SK-N-DZ (cell line): Measurements from ENCODE around the gene WFIKKN2. TPM values are rescaled to one million over a fixed set of nuclear protein-coding genes. Genes with fewer than 3 reads are reported as not detected.
"Not testable (repeated sequence)": the region's sequence is repeated elsewhere in the genome, so short reads cannot be mapped to it uniquely, and the experiment has no call there.

Experiments used
- DNase-seq: peaks from one replicate; pipeline ENCODE4 v3.0.0-alpha.2; 2015; ENCODE audit warnings: low spot score
- polyA plus RNA-seq, 2 experiments: library from polyadenylated mRNA; depleted of rRNA; stranded (reverse); fragments of >200 nt; gene quantifications; 2 replicates each; pipeline ENCODE4 v1.2.3, GENCODE V29; 2014

The WFIKKN2 gene, protein sequence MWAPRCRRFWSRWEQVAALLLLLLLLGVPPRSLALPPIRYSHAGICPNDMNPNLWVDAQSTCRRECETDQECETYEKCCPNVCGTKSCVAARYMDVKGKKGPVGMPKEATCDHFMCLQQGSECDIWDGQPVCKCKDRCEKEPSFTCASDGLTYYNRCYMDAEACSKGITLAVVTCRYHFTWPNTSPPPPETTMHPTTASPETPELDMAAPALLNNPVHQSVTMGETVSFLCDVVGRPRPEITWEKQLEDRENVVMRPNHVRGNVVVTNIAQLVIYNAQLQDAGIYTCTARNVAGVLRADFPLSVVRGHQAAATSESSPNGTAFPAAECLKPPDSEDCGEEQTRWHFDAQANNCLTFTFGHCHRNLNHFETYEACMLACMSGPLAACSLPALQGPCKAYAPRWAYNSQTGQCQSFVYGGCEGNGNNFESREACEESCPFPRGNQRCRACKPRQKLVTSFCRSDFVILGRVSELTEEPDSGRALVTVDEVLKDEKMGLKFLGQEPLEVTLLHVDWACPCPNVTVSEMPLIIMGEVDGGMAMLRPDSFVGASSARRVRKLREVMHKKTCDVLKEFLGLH
- 12.1 and 13.4 TPM in 2 replicates for polyA plus RNA-seq (2014; cell fraction: cytosol; rRNA removed)
- 10.9 and 20.0 TPM in 2 replicates for polyA plus RNA-seq (2014; cell fraction: nucleus; rRNA removed)

DNA sequence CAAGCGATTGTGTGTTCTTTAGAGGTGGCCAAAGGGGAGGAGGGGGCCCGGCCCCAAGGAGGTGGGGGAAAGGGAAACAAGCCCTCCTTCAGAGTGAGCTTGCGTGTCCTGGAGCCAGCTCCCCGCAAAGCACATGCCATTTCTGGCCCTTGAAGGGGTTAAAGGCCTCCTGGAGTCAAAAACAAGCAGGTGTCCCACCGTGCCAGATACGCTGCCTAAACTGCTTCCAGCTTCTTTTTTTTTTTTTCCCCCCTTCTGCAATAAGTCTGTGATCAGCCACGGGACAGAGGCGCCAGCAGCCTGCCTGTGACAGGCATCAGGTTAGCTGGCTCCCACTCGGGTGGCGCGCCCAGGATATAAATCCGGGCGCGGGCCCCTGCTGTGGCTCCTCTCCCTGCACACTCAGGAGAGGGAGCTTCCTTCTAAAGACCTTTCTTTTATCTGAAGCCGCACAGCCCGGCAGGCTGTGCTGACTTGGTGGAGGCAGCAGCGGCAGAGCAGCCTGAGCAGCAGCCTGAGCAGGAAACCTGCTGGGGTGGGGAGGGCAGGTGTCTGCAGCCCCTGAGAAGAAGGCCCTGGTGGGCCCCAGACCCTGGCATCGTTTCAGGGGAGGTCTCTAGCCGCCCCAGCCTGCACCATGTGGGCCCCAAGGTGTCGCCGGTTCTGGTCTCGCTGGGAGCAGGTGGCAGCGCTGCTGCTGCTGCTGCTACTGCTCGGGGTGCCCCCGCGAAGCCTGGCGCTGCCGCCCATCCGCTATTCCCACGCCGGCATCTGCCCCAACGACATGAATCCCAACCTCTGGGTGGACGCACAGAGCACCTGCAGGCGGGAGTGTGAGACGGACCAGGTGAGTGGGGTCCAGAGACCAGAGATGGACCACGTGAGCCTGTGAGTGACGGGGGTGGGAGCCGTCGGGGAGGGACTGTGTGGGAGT, at the start of gene WFIKKN2:
WFIKKN2 (plus strand) TSS at position 286 of the 934 bp plus-strand sequence; CDS start at position 638, 352 bp downstream.
- peak; percentile 54 for DNase-seq

DNA sequence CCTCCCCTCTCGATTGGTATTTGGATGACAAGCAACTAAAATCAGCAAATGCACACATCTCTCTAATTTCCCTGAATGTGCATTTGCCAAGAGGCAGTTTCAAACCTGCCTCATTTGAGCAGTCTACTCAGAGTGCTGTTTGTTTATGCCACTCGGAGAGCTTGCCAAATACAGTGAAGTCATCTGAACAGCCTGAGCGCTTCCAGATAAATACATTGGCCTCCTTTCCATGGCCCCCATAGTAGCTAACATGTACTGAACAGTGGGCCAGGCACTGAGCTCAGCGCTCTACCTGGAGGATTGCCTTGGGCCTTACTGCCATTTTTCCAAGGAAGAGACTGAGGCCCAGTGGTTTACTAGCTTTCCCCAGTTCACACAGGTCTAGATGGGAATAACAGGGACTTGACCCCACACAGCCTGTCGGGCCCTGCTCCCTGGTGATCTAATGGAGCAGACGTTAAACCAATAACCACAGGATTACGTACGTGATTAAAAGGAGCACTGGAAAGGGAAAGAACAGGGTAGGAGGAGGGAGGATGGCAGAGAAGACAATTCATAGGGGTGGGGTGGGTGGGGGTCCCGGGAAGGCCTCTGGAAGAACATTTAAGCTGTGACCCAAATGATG, 49.3 kb upstream of the WFIKKN2 start:
- no peak for DNase-seq

DNA sequence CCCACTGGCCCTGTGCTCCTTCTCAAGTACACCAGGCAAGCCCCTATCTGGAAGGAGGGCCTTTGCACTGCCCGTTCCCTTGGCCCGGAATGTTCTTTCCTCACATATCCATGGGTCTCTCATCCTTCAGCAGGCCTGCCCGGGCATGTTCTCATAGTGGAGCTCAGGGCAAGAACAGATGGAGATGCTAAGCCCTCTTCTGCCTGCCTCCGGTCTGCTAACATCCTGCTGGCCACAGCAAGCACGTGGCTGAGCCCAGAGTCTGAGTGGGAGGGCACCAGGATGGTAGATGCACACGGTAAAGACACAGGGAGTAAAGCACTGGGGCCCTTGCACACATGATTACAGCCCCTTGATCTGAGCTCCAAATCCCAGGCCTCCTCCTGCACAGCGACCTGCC, 48.3 kb upstream of the WFIKKN2 start:
- DNase-seq = no peak

DNA sequence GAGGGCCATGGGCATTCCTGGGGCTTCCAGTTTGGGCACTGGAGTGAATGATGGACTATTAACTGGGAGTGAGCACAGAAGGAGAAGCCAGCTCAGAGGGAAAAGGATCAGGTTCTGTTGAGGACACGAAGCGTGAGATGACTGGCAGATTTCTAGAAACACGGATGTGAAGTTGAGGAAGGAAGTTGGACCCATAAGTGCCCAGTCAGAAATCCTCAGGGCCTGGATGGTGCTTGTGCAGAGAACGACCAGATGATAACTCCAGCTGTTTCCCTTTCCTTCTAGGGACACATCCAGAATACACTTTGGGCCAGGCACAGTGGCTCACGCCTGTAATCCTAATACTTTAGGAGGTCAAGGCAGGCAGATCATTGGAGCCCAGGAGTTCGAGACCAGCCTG, 44.8 kb upstream of the WFIKKN2 start:
- no peak for DNase-seq

DNA sequence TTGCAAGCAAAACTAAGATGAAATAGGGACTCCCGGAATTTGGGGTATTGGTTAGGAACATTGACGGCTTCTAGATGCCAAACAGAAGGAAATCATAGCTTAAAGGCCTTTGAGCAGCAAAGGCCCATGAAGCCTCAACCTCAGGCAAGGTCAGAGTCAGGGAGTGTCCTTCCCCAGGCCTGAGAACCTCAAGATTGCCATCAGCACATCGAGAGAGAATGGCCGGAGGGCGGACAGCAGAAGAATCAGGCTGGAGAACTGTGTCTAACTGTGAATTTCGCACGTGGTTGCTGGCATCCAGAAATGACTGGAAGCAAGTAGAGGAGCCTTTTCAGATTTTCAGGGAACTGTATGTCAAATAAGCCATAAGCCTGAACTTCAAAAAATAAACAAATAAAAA, 43.3 kb upstream of the WFIKKN2 start:
- no peak for DNase-seq

DNA sequence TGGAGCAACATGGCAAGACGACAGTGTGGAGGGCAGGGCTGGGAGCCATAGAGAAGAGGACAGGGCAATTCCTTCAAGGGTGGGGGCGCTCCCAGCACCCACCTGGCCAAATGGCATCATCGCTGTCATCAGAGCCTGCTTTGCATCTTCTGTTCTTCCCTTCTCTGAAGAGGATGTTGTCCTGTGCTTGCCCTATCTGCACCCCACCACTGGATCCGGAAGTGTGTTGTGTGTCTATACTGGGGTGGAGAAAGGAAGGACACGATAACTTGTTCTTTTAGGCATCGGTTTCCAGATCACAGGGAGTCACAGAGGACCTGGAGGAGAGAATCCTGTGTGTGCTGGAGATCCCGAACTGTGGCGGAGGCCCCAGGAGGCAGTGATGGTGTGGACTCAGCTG, 42.4 kb upstream of the WFIKKN2 start:
- DNase-seq = no peak

DNA sequence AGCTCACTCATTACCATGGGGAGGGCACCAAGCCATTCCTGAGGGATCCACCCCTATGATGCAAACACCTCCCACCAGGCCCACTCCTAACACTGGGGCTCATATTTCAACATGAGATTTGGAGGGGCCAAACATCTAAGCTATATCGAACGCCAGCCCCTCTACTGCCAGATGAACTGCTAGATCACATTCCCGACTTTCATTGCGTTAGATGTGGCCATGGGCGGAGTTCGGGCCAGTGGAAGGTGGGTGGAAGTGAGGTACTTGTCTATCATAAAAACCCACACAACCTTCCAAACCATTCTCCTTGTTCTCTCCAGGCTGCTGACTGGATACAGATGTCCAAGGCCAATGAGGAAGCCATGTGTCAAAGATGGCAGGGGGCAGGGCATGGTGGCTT, 41.0 kb upstream of the WFIKKN2 start:
- peak; percentile 38 for DNase-seq

DNA sequence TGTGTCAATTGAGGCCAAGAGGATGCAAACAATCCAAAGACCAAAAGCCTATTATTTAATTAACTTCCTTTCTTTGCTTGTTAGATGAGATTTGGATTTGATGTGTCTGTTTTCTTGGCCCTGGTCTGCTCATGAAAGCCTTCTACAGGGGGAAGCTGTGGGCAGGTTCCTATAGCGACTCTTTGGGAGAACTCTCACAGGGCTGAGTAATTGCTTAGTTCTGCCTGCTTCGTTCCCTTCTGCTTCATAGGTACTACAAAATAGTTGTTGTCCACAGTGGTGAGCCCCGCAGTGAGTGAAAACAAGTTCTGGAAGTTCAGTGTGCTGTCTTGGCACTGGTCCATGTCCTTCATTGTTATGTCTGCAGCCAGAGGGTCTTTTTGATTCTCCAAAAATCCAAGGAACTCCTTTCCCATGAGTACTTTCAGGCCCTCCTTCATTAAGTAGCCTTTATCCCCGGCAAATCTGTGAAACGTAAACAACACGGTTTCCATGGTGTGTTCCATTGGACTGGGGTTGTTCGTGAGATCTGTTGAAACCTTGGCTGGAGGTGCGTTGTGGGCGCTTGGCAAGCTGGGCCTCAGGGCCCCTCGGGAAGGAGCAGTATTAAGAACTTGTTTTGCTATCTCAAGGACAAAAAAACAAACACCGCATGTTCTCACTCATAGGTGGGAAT, 38.1 kb upstream of the WFIKKN2 start:
- no peak for DNase-seq

DNA sequence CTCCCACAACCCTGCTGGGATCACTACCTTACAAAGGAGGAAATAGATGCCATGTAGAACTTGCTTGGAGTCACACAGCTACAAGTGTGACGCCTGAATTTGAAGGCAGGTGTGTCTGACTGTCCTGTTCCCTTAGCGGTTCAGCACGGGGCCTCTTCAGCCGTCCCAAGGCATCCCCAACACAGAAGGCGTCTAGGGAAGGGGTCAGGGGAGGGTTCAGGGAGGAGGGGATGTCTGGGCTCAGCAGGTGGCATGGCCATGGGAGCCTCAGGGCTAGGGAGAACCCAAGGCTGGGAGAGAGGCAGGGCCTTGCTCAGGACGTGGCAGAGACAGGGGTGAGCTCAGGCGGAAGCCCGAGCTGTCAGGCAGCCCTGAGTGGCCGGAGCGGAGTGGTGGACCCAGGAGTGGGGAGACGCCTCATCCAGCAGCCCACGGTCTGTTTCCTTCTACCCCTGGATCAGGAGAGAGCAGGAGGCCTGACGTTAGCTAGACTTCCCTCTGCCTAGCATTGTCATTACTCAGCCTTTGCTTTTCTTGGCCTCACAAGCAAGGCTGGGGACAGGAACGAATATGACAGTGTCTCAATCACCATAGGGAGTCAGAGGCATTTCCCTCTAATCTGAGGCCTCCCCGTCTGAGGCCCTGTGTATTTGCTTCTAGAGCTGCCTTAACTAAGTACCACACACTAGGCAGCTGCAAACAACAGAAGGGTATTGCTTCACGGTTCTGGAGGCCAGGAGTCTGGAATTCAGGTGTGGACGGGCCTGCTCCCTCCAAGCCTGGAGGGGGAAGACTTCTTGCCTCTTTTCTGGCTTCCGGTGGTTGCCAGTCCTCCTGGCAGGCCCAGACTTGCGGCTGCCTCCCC, 36.7 kb upstream of the WFIKKN2 start:
- no peak for DNase-seq

DNA sequence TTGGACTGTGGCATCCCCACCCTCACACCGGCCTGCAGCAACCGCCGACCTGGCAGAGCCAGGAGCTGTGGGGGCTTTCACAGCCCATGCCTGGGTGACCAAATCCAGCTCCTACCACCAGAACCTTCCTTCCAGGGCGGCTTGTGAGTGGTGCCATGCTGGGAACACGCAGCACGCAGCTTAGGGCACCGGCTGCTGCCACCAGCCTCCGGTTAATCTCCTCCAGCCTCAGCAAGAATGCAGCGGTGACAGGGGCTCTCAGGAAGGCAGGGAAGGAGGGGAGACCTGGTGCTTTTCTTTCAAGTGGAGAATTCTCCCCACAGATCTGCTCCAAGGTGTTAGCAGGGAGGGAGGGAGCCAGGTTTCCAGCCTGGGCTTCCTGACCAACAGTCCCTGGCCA, 35.8 kb upstream of the WFIKKN2 start:
- DNase-seq = no peak

DNA sequence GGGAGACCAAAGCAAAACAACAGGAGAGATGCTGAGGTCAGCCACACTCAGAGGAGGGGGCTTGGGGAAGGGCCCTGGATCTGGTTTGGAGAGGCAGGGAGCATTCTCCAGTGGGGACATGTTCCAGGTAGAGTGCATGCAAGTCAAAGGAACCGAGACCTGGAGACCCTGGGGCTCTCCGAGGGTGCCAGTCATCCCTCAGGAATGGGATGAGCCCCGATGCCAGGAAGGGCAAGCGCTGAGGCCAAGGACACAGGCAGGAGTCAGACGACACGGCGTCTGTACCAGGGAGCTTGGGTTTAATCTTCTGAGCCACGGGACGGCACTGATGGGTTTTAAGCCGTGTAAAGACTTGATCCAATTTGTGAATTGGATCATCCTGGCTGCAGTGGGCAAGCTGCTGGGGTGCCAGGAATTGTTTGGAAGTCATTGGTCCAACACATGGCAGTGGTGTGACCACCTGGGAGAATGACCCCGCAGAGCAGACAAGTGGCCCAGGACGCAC, 35.1 kb upstream of the WFIKKN2 start:
- no peak for DNase-seq

DNA sequence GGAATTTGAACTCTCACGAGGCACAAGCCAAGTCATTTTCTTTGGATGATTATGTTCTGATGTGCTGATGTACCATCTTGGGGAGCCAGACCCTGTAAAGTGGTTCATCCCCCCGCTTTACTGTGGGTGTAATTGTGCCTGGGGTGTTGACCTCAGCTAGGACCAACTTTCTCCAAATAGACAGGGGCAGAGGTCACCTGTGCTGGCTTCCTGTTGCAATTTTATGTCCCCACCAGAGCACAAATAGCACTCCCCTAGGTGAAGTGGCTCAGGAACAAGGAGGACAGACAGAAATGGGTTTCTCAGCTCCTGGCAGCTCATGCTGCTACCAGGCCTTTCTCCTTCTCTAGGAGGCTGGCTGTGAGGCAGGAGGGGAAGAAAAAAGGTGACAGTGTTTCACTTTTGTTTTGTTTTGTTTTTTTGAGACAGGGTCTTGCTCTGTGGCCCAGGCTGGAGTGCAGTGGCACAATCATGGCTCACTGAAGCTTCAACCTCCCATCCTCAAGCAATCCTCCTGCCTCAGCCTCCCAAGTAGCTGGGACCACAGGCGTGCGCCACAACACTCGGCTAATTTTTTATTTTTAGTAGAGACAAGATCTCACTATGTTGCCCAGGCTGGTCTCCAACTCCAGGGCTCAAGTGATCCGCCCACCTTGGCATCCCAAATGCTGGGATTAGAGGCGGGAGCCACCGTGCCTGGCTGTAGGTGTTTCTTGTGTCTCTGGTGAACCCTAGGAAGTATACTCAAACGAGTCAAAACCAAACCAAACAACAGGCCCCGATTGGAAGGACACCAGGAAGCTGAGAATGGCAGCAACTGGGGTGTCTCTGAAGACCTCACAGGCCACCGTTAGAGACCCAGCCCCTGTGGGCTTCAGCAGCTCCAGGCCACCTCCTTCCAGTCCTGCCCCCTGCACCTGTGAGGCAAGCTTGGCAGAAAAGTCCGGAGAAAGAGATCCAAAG, 32.5 kb upstream of the WFIKKN2 start:
- DNase-seq = no peak

DNA sequence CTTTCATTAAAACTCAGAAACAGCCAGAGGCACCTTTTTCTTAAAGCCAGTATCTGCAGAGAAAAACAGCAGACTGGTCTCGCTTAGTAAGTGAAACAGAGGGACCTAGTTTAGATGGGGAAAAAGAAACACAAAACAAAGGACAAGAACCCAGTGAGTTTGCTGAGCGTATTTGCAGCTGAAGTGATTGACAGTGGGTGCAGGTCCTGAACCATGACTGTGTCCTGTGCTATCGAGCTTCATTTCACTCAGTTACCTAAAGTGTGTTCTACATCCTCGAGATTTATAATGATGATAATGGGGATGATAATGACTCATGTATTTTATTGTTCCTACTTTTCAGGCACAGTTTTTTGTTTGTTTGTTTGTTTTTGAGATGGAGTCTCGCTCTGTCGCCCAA, 31.7 kb upstream of the WFIKKN2 start:
- no peak for DNase-seq

DNA sequence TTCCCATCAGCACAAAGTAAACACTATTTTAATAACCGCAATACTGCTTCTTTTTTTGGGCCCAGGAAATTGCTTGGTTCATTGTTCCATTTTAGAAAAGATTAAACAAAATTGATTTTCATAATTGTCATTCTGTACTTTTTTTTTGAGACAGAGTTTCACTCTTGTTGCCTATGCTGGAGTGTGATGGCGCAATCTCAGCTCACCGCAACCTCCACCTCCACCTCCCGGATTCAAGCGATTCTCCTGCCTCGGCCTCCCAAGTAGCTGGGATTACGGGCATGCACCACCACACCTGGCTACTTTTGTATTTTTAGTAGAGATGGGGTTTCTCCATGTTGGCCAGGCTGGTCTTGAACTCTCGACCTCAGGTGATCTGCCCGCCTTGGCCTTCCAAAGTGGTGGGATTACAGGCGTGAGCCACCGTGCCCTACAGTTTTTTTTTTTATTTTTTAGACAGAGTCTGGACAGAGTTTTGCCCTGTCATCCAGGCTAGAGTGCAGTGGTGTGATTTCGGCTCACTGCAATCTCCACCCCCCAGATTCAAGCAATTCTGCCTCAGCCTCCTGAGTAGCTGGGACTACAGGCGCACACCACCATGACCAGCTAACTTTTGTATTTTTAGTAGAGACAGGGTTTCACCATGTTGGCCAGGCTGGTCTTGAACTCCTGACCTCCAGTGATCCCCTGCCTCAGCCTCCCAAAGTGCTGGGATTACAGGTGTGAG, 30.5 kb upstream of the WFIKKN2 start:
- DNase-seq = not testable (repeated sequence)

DNA sequence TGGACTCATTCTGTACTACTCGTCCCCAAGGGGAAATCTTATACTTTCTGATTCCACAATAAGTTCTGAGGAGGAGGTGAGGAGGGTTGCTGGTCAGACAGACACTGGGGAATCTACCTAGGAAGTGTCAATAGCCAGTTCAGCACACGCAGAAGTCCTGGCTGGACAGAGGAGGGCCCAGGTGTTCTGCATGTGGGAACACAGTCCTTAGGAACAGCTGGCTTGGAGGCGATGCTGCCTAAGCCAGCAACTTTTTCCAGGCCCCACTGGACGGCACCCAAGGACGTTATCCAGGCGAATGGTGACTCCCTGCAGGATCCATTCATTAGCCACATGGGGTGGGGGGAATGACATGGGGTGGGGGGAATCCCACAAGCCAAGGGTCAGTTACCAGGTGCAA, 29.9 kb upstream of the WFIKKN2 start:
- DNase-seq = no peak

DNA sequence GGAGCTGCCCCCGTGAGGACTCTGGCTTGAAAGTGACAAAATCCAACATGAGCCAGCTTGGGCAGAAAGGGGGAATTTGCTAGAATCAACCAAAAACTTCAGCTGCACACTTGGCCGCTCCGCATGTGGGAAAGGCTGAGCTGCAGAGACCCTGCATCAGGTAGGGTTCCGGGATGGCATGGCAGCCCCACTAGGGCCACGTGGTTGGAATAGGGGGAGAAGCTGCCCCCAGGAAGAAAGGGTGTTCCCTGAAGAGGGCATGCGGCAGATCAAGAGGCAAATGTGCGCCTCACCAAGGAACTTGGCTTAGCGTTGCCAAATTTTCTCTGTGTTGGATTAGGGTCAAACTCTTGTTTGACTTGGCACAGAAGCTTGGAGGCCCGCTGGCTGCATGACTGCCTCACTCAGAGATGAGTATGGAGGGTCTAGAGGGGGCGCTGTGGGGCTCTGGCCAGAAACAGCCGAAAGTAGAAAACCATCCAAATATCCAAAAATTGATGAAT, 29.2 kb upstream of the WFIKKN2 start:
- no peak for DNase-seq

DNA sequence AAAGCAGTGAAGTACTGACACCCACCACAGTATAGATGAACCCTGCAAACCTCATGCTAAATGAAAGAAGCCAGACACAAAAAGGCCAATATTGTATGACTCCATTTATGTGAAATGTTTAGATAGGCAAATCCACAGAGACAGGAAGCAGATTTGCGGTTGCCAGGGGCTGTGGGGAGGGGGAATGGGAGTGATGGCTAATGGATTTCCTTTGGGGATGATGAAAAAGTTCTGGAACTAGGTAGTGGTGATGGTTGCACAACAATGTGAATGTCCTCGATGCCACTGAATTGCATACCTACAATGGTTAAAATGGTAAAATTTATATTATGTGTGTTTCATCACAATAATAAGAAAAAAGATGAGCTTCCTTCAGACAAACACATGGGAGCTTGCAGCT, 28.4 kb upstream of the WFIKKN2 start:
- no peak for DNase-seq

DNA sequence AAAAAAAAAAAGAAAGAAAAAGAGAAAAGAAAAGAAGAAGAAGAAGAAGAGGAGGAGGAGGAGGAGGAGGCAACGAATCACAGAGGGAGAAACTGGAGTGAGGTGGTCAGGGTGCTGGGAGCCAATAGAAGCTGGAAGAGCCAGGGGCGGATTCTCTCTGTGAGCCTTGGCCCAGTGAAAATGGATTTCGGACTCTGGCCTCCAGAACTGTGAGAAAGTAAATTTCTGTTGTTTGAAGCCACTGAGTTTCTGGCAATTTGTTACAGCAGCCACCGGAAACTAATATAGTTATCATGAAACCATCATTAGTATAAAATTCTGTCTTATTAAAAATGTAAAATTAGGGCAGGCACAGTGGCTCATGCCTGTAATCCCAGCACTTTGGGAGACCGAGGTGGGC, 27.7 kb upstream of the WFIKKN2 start:
- DNase-seq = no peak
